K562 (cell line): Measurements from ENCODE around the gene DRC1. TPM values are rescaled to one million over a fixed set of nuclear protein-coding genes. Genes with fewer than 3 reads are reported as not detected.
A peak's percentile ranks its signal among the peaks of the same experiment; 100 is the strongest.

Source experiments
- BCLAF1 ChIP-seq, 2 experiments: fragments of 450-650 bp in 1 of 2; IDR thresholded peaks; 2 replicates each; pipeline ENCODE4 v1.6.1; 2011 to 2017; ENCODE audit warnings: low read depth in 2 of 2, antibody characterized with exemption in 1 of 2, borderline replicate concordance in 1 of 2, low read length in 1 of 2, mild to moderate bottlenecking in 1 of 2, mixed read lengths in 1 of 2; ENCODE audit not compliant: control insufficient read depth in 1 of 2
- DEAF1 ChIP-seq: fragments of 450-650 bp; formaldehyde crosslinking; IDR thresholded peaks from 2 replicates; pipeline ENCODE4 v1.4.0; 2020; ENCODE audit warnings: mild to moderate bottlenecking, moderate library complexity
- ELK1 ChIP-seq: sonication (generic); formaldehyde crosslinking; IDR thresholded peaks from 2 replicates; pipeline ENCODE4 v1.8.1; 2022; ENCODE audit warnings: missing genetic modification reagents
- FOSL1 ChIP-seq: fragments of 200-800 bp; sonication (Bioruptor generic); conservative IDR thresholded peaks from 2 replicates; pipeline ENCODE4 v1.6.1; 2016; ENCODE audit warnings: missing genetic modification characterization, missing compliant biosample characterization
- KDM1A ChIP-seq, 2 experiments: fragments of 450-650 bp; IDR thresholded peaks; 2 replicates each; pipeline ENCODE4 v1.6.1; 2016; ENCODE audit warnings: mild to moderate bottlenecking in 2 of 2
- MXI1 ChIP-seq: IDR thresholded peaks from 2 replicates; pipeline ENCODE4 v1.6.1; 2011; ENCODE audit warnings: low read depth, mild to moderate bottlenecking, improper control_type of control experiment, low read length
- MYNN ChIP-seq, 2 experiments: sonication (generic); formaldehyde crosslinking in 1 of 2; IDR thresholded peaks; 2 replicates each; pipeline versions ENCODE4 v1.5.0 to v1.6.1; 2016 to 2020; ENCODE audit warnings: antibody characterized with exemption in 1 of 2, missing genetic modification reagents in 1 of 2
- PCBP2 ChIP-seq: fragments of 200-400 bp; formaldehyde crosslinking; IDR thresholded peaks from 2 replicates; pipeline ENCODE4 v1.6.1; 2018; ENCODE audit warnings: low read length, low read depth, mild to moderate bottlenecking, moderate library complexity; ENCODE audit not compliant: poor library complexity, severe bottlenecking
- PML ChIP-seq: IDR thresholded peaks from 2 replicates; pipeline ENCODE4 v1.6.1; 2012; ENCODE audit warnings: low read length, inconsistent platforms
- RREB1 ChIP-seq: fragments of 250-450 bp; sonication (Bioruptor Pico); IDR thresholded peaks from 2 replicates; pipeline ENCODE4 v1.4.0; 2020
- RUNX1 ChIP-seq: sonication (generic); IDR thresholded peaks from 2 replicates; pipeline ENCODE4 v1.6.1; 2016; ENCODE audit warnings: antibody characterized with exemption, low read depth
- SMARCA5 ChIP-seq: fragments of 450-650 bp; IDR thresholded peaks from 2 replicates; pipeline ENCODE4 v1.6.1; 2016
- SUPT5H ChIP-seq: fragments of 450-650 bp; IDR thresholded peaks from 2 replicates; pipeline ENCODE4 v1.6.1; 2016
- TAF9B ChIP-seq: fragments of 450-650 bp; IDR thresholded peaks from 2 replicates; pipeline ENCODE4 v1.6.1; 2018; ENCODE audit warnings: mild to moderate bottlenecking; ENCODE audit not compliant: partially characterized antibody
- ZNF12 ChIP-seq: sonication (generic); formaldehyde crosslinking; IDR thresholded peaks from 2 replicates; pipeline ENCODE4 v1.4.0; 2020; ENCODE audit warnings: mild to moderate bottlenecking, missing genetic modification reagents
- ZNF146 ChIP-seq: IDR thresholded peaks from one replicate; pipeline ENCODE4 v1.6.1; 2018; ENCODE audit warnings: missing compliant biosample characterization; ENCODE audit not compliant: unreplicated experiment
- ZSCAN29 ChIP-seq: fragments of 450-650 bp; IDR thresholded peaks from 2 replicates; pipeline ENCODE4 v1.6.1; 2017
- polyA plus RNA-seq, 8 experiments: library from polyadenylated mRNA; depleted of rRNA in 4 of 8; stranded (reverse) in 5 of 8; unstranded in 3 of 8; fragments of >200 nt; fragmentation: Nextera tagmentation in 2 of 8; fragmentation: Illumina TruSeq in 1 of 8; extraction: Ambion mirVana in 2 of 8; extraction: Trizol in 1 of 8; gene quantifications; 2 replicates each; pipeline versions ENCODE4 v1.2.1 to v1.2.3, GENCODE V29; 2011 to 2014; ENCODE audit warnings: inconsistent platforms in 1 of 8, missing spikeins in 1 of 8
- total RNA-seq, 7 experiments: library from RNA; depleted of rRNA in 6 of 7; stranded (reverse); fragments of >200 nt in 6 of 7; fragmentation: Illumina TruSeq in 2 of 7; extraction: Trizol in 2 of 7; gene quantifications; 2 replicates each; pipeline versions ENCODE4 v1.2.1 to v1.2.3, GENCODE V29; 2011 to 2021; ENCODE audit warnings: low replicate concordance in 1 of 7

The DRC1 gene
- total and polyA plus RNA-seq, 9 of the 15 experiments (the other 6 are each of a cell fraction or from before 2014, with no cell fraction given) = 0.07 to 0.10 TPM; not detected in 7

- no peak for TF ChIP-seq RREB1 (CRISPR knock-in tag)
- no peak for TF ChIP-seq PCBP2
- TF ChIP-seq ZNF12 (CRISPR knock-in tag) = no peak
- TF ChIP-seq SUPT5H = peak; percentile 74
- TF ChIP-seq TAF9B = peak; percentile 93
- peak; percentile 56; the same call in 1 of the 2 replicates for TF ChIP-seq PML
- peak; percentile 85 for TF ChIP-seq MYNN (IDR thresholded peaks at IDR 0.05)
- no peak for TF ChIP-seq MYNN (CRISPR knock-in tag; IDR thresholded peaks at IDR 0.05)
- TF ChIP-seq RUNX1 = no peak
- no peak for TF ChIP-seq ZNF146 (CRISPR knock-in tag)
- peak; percentile 72; the same call in 1 of the 2 replicates for TF ChIP-seq FOSL1 (tag)
- no peak for TF ChIP-seq DEAF1 (CRISPR knock-in tag)
- TF ChIP-seq MXI1 = no peak
- peak in 1 of 2 experiments; percentile 54; a peak in 3 of 4 replicates for TF ChIP-seq KDM1A (IDR thresholded peaks at IDR 0.05)
- TF ChIP-seq SMARCA5 = peak; percentile 12; the same call in 1 of the 2 replicates
- TF ChIP-seq ZSCAN29 = no peak
- 0 out of 4 replicates have a peak, but pooled peaks of 1 of the 2 experiments have one; percentile 65 for TF ChIP-seq BCLAF1 (IDR thresholded peaks at IDR 0.05; ENCODE audit: borderline replicate concordance in 1 of 2, control insufficient read depth in 1 of 2, low read depth in 2 of 2, low read length in 1 of 2)
- no peak for TF ChIP-seq ELK1
These were observed 10.5 kb downstream of the DRC1 start (continued) for GRCh38 chr2:26412091-26412673.
